Measurements from ENCODE around the gene BRSK1.
A peak's percentile ranks its signal among the peaks of the same experiment; 100 is the strongest.

The BRSK1 gene

GRCh38 chr19:55248166-55248675 lies 35.6 kb upstream of the BRSK1 start:
- Histone ChIP-seq H3K27me3 (ENCODE audit: control insufficient read depth in 3 of 3, insufficient read depth in 3 of 3, low read depth in 1 of 3, low read length in 3 of 3) (no peaks in the 10 kb centered on the region), H3K9ac (ENCODE audit: low read depth, low read length, poor library complexity) (peak overlapping the region; percentile 70), H3K18ac (ENCODE audit: low read length) (peak overlapping the region; percentile 13), H3K36me3 (replicated peaks in 1 of 2; ENCODE audit: control insufficient read depth in 2 of 2, insufficient read depth in 2 of 2, low read length in 2 of 2) (peaks cover 31 to 57% of the 10 kb centered on the region in 2 donors), H3K79me1 (ENCODE audit: low read depth, low read length) (peaks cover 30% of the 10 kb centered on the region), H2BK120ac (ENCODE audit: low read depth, low read length) (no peak overlapping the region), H4K8ac (ENCODE audit: low read depth, low read length) (no peak overlapping the region), H3K4me1 (ENCODE audit: control insufficient read depth in 2 of 2, insufficient read depth in 1 of 2, low read depth in 1 of 2, low read length in 2 of 2) (no peaks in the 10 kb centered on the region), H3K9me3 (replicated peaks in 1 of 2; ENCODE audit: control insufficient read depth in 2 of 2, insufficient read depth in 1 of 2, low read depth in 1 of 2, low read length in 2 of 2) (peaks cover 0 to 2% of the 10 kb centered on the region in 2 donors), H3K4me2 (ENCODE audit: insufficient read depth, low read length, poor library complexity, severe bottlenecking) (no peak overlapping the region), H3K14ac (ENCODE audit: low read length) (no peak overlapping the region), H4K91ac (ENCODE audit: low read depth, low read length, poor library complexity) (no peak overlapping the region), H2AK5ac (ENCODE audit: low read depth, low read length) (peak overlapping the region; percentile 63), H2BK5ac (ENCODE audit: low read length) (peak overlapping the region; percentile 53), H2BK12ac (ENCODE audit: low read length) (no peak overlapping the region), H2BK15ac (ENCODE audit: low read length) (no peak overlapping the region), H3K4ac (ENCODE audit: low read length) (no peak overlapping the region), H2AFZ (ENCODE audit: low read length) (no peak overlapping the region), H3K23ac (ENCODE audit: low read depth, low read length, poor library complexity) (peak overlapping the region; percentile 55), H3K27ac (replicated peaks; ENCODE audit: low read length) (no peak overlapping the region), H3K4me3 (ENCODE audit: low read length in 2 of 2) (peak overlapping the region in 1 of 2 donors; percentile 1)
- WGBS, 2 donors (ENCODE audit: extremely low coverage in 2 of 2, insufficient read length in 2 of 2, insufficient replicate concordance in 1 of 2), result no CpG with 5 or more reads among the region's 10 CpGs
- DNase-seq (ENCODE audit: low spot score), result no peak

DNA sequence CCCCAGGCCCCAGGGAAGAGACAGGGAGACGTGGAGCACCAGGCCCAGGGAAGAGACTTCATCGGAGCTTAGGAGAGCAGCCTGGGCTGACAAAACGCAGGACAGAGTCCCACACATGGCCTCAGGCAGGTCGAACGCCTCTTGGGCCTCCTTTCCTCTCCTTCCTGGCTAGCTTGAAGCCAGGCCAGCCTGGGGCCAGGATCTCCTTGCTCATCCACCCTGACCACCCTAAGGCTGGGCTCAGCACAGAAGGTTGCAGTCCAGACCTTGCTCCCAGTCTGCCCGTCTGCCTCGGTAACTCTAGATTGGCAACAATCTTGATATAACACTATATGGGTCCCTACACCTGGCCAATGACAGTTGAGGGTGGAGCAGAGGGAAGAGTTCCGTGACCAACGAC lies 35.1 kb upstream of the BRSK1 start:
- Histone ChIP-seq H3K18ac (ENCODE audit: low read length) (no peak overlapping the region), H3K4me3 (ENCODE audit: low read length in 2 of 2) (peak overlapping the region in 1 of 2 donors; percentile 1), H3K4ac (ENCODE audit: low read length) (no peak overlapping the region), H3K79me1 (ENCODE audit: low read depth, low read length) (peaks cover 32% of the 10 kb centered on the region), H2AFZ (ENCODE audit: low read length) (no peak overlapping the region), H2BK15ac (ENCODE audit: low read length) (no peak overlapping the region), H3K27ac (replicated peaks; ENCODE audit: low read length) (no peak overlapping the region), H3K23ac (ENCODE audit: low read depth, low read length, poor library complexity) (peak overlapping the region; percentile 43), H3K27me3 (ENCODE audit: control insufficient read depth in 3 of 3, insufficient read depth in 3 of 3, low read depth in 1 of 3, low read length in 3 of 3) (no peaks in the 10 kb centered on the region), H4K8ac (ENCODE audit: low read depth, low read length) (no peak overlapping the region), H3K4me1 (ENCODE audit: control insufficient read depth in 2 of 2, insufficient read depth in 1 of 2, low read depth in 1 of 2, low read length in 2 of 2) (no peaks in the 10 kb centered on the region), H3K9me3 (replicated peaks in 1 of 2; ENCODE audit: control insufficient read depth in 2 of 2, insufficient read depth in 1 of 2, low read depth in 1 of 2, low read length in 2 of 2) (peaks cover 0 to 2% of the 10 kb centered on the region in 2 donors), H3K9ac (ENCODE audit: low read depth, low read length, poor library complexity) (peak overlapping the region; percentile 70), H2BK12ac (ENCODE audit: low read length) (no peak overlapping the region), H2BK5ac (ENCODE audit: low read length) (peak overlapping the region; percentile 53), H2AK5ac (ENCODE audit: low read depth, low read length) (peak overlapping the region; percentile 63), H4K91ac (ENCODE audit: low read depth, low read length, poor library complexity) (no peak overlapping the region), H3K4me2 (ENCODE audit: insufficient read depth, low read length, poor library complexity, severe bottlenecking) (no peak overlapping the region), H3K36me3 (replicated peaks in 1 of 2; ENCODE audit: control insufficient read depth in 2 of 2, insufficient read depth in 2 of 2, low read length in 2 of 2) (peaks cover 27 to 57% of the 10 kb centered on the region in 2 donors), H3K14ac (ENCODE audit: low read length) (no peak overlapping the region), H2BK120ac (ENCODE audit: low read depth, low read length) (no peak overlapping the region)
- DNase-seq (ENCODE audit: low spot score), result no peak
- no CpG with 5 or more reads among the region's 9 CpGs for WGBS, 2 donors (ENCODE audit: extremely low coverage in 2 of 2, insufficient read length in 2 of 2, insufficient replicate concordance in 1 of 2)

GRCh38 chr19:55249841-55250240 lies 34.0 kb upstream of the BRSK1 start:
- no peak overlapping the region for H3K4ac ChIP-seq (ENCODE audit: low read length)
- H3K14ac ChIP-seq (ENCODE audit: low read length), result peak overlapping the region; percentile 38
- no CpG with 5 or more reads among the region's 11 CpGs for WGBS, 2 donors (ENCODE audit: extremely low coverage in 2 of 2, insufficient read length in 2 of 2, insufficient replicate concordance in 1 of 2)
- H3K4me3 ChIP-seq (ENCODE audit: low read length in 2 of 2), result no peak overlapping the region
- no peak overlapping the region for H4K91ac ChIP-seq (ENCODE audit: low read depth, low read length, poor library complexity)
- H3K79me1 ChIP-seq (ENCODE audit: low read depth, low read length), result peaks cover 36% of the 10 kb centered on the region
- H2AFZ ChIP-seq (ENCODE audit: low read length), result no peak overlapping the region
- no peak overlapping the region for H2BK5ac ChIP-seq (ENCODE audit: low read length)
- H3K9ac ChIP-seq (ENCODE audit: low read depth, low read length, poor library complexity), result peak overlapping the region; percentile 70
- H3K9me3 ChIP-seq (replicated peaks in 1 of 2; ENCODE audit: control insufficient read depth in 2 of 2, insufficient read depth in 1 of 2, low read depth in 1 of 2, low read length in 2 of 2), result peaks cover 0 to 2% of the 10 kb centered on the region in 2 donors
- no peaks in the 10 kb centered on the region for H3K27me3 ChIP-seq (ENCODE audit: control insufficient read depth in 3 of 3, insufficient read depth in 3 of 3, low read depth in 1 of 3, low read length in 3 of 3)
- H2AK5ac ChIP-seq (ENCODE audit: low read depth, low read length), result peak overlapping the region; percentile 46
- no peak overlapping the region for H3K23ac ChIP-seq (ENCODE audit: low read depth, low read length, poor library complexity)
- peak overlapping the region; percentile 43 for H4K8ac ChIP-seq (ENCODE audit: low read depth, low read length)
- no peak overlapping the region for H3K4me2 ChIP-seq (ENCODE audit: insufficient read depth, low read length, poor library complexity, severe bottlenecking)
- no peaks in the 10 kb centered on the region for H3K4me1 ChIP-seq (ENCODE audit: control insufficient read depth in 2 of 2, insufficient read depth in 1 of 2, low read depth in 1 of 2, low read length in 2 of 2)
- no peak for DNase-seq (ENCODE audit: low spot score)
- peak overlapping the region; percentile 64 for H3K18ac ChIP-seq (ENCODE audit: low read length)
- no peak overlapping the region for H3K27ac ChIP-seq (replicated peaks; ENCODE audit: low read length)
- H2BK120ac ChIP-seq (ENCODE audit: low read depth, low read length), result no peak overlapping the region
- H2BK15ac ChIP-seq (ENCODE audit: low read length), result no peak overlapping the region
- no peak overlapping the region for H2BK12ac ChIP-seq (ENCODE audit: low read length)
- H3K36me3 ChIP-seq (replicated peaks in 1 of 2; ENCODE audit: control insufficient read depth in 2 of 2, insufficient read depth in 2 of 2, low read length in 2 of 2), result peaks cover 17 to 48% of the 10 kb centered on the region in 2 donors

DNA sequence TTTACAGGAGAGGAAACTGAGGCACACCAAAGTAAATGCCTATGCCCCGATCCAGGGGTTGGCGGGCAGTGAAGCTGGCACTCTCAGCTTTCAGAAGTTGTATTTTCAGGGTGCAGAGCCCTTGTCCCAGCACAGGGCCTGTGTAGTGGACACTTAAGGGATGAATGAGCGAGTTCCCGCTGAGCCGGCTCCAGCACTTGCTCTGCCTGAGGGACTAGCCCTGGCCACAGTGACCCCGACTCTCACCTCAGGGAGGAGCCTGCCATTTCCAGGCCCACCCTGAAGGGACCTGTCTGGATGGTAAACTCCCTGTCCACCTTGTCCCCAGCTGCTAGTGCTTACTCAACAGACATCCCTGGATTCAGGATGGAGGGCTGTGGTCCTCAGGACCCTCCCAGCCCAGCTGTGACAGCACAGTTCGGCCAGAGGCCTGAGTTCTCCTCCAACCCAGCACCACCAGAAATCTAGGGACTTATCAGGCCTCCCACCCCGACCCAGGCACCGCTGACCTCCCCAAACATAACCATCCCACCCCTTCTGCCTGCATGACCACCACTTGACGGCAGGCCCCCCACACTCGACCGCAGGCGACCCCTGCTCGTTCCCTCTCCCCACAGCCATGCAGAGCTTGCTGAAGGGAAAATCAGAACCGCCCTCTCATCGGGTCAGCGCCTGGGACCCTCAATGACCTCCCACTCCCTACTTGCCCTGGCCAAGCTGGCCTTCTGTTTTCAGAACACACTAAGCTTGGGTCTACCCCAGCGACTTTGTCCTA lies 33.3 kb upstream of the BRSK1 start:
- H3K4me2 ChIP-seq (ENCODE audit: insufficient read depth, low read length, poor library complexity, severe bottlenecking), result no peak overlapping the region
- no peak overlapping the region for H4K8ac ChIP-seq (ENCODE audit: low read depth, low read length)
- no peak overlapping the region for H2BK5ac ChIP-seq (ENCODE audit: low read length)
- H2AFZ ChIP-seq (ENCODE audit: low read length), result no peak overlapping the region
- H2BK15ac ChIP-seq (ENCODE audit: low read length), result no peak overlapping the region
- H2BK12ac ChIP-seq (ENCODE audit: low read length), result no peak overlapping the region
- peak overlapping the region; percentile 25 for H3K23ac ChIP-seq (ENCODE audit: low read depth, low read length, poor library complexity)
- no peak overlapping the region for H2BK120ac ChIP-seq (ENCODE audit: low read depth, low read length)
- WGBS, 2 donors (ENCODE audit: extremely low coverage in 2 of 2, insufficient read length in 2 of 2, insufficient replicate concordance in 1 of 2), result no CpG with 5 or more reads among the region's 18 CpGs
- H3K79me1 ChIP-seq (ENCODE audit: low read depth, low read length), result peaks cover 36% of the 10 kb centered on the region
- no peak overlapping the region for H3K9ac ChIP-seq (ENCODE audit: low read depth, low read length, poor library complexity)
- H3K27ac ChIP-seq (replicated peaks; ENCODE audit: low read length), result no peak overlapping the region
- peak overlapping the region; percentile 46 for H2AK5ac ChIP-seq (ENCODE audit: low read depth, low read length)
- peaks cover 11 to 42% of the 10 kb centered on the region in 2 donors for H3K36me3 ChIP-seq (replicated peaks in 1 of 2; ENCODE audit: control insufficient read depth in 2 of 2, insufficient read depth in 2 of 2, low read length in 2 of 2)
- H3K14ac ChIP-seq (ENCODE audit: low read length), result peak overlapping the region; percentile 38
- H3K18ac ChIP-seq (ENCODE audit: low read length), result no peak overlapping the region
- peaks cover 0 to 2% of the 10 kb centered on the region in 2 donors for H3K9me3 ChIP-seq (replicated peaks in 1 of 2; ENCODE audit: control insufficient read depth in 2 of 2, insufficient read depth in 1 of 2, low read depth in 1 of 2, low read length in 2 of 2)
- H3K4me3 ChIP-seq (ENCODE audit: low read length in 2 of 2), result no peak overlapping the region
- H4K91ac ChIP-seq (ENCODE audit: low read depth, low read length, poor library complexity), result no peak overlapping the region
- H3K27me3 ChIP-seq (ENCODE audit: control insufficient read depth in 3 of 3, insufficient read depth in 3 of 3, low read depth in 1 of 3, low read length in 3 of 3), result no peaks in the 10 kb centered on the region
- DNase-seq (ENCODE audit: low spot score), result no peak
- H3K4me1 ChIP-seq (ENCODE audit: control insufficient read depth in 2 of 2, insufficient read depth in 1 of 2, low read depth in 1 of 2, low read length in 2 of 2), result no peaks in the 10 kb centered on the region
- H3K4ac ChIP-seq (ENCODE audit: low read length), result no peak overlapping the region
